ENCODE data around the gene F11.
"Not testable (repeated sequence)": the region's sequence is repeated elsewhere in the genome, so short reads cannot be mapped to it uniquely, and the experiment has no call there.

Gene F11

GRCh38 chr4:186249785-186250754 lies 15.9 kb upstream of the F11 start:
- no peak for DNase-seq (ENCODE audit: low spot score)

- no peak for DNase-seq (ENCODE audit: low spot score)
Measured at GRCh38 chr4:186250760-186251159, 15.2 kb upstream of the F11 start.

- no peak for DNase-seq (ENCODE audit: low spot score)
Measured at GRCh38 chr4:186255122-186255521, 10.9 kb upstream of the F11 start.

GRCh38 chr4:186258216-186258811 lies 7.7 kb upstream of the F11 start:
- no peak for DNase-seq (ENCODE audit: low spot score)

GRCh38 chr4:186260117-186260503 lies 5.9 kb upstream of the F11 start:
- DNase-seq (ENCODE audit: low spot score): no peak

- DNase-seq (ENCODE audit: low spot score): no peak
Measured at GRCh38 chr4:186260504-186261448, 5.2 kb upstream of the F11 start.

- DNase-seq (ENCODE audit: low spot score): no peak
Measured at GRCh38 chr4:186264660-186265059, 1.3 kb upstream of the F11 start.

- not testable (repeated sequence) for DNase-seq (ENCODE audit: low spot score)
Measured at GRCh38 chr4:186265250-186265649, 739 bp upstream of the F11 start.

- no peak for DNase-seq (ENCODE audit: low spot score)
Measured at GRCh38 chr4:186266729-186267456, 904 bp downstream of the F11 start.

GRCh38 chr4:186271081-186271678 lies 5.2 kb downstream of the F11 start:
- DNase-seq (ENCODE audit: low spot score): no peak

- DNase-seq (ENCODE audit: low spot score): no peak
Measured at GRCh38 chr4:186272699-186273391, 6.9 kb downstream of the F11 start.

- DNase-seq (ENCODE audit: low spot score): not testable (repeated sequence)
Measured at GRCh38 chr4:186273392-186273789, 7.4 kb downstream of the F11 start.

GRCh38 chr4:186283311-186283710 lies 17.3 kb downstream of the F11 start:
- no peak for DNase-seq (ENCODE audit: low spot score)

GRCh38 chr4:186285147-186285546 lies 19.2 kb downstream of the F11 start:
- DNase-seq (ENCODE audit: low spot score): no peak

- DNase-seq (ENCODE audit: low spot score): no peak
Measured at GRCh38 chr4:186286581-186286980, 20.6 kb downstream of the F11 start.

- DNase-seq (ENCODE audit: low spot score): no peak
Measured at GRCh38 chr4:186291256-186291890, 25.4 kb downstream of the F11 start.

- DNase-seq (ENCODE audit: low spot score): no peak
Measured at GRCh38 chr4:186294160-186294559, 28.2 kb downstream of the F11 start.

GRCh38 chr4:186296481-186296880 lies 30.5 kb downstream of the F11 start:
- DNase-seq (ENCODE audit: low spot score): no peak

GRCh38 chr4:186297013-186297645 lies 31.1 kb downstream of the F11 start:
- peak; percentile 49 for DNase-seq (ENCODE audit: low spot score)
